GM12878 (cell line): ENCODE measurements around the gene GRAMD1B. TPM values are rescaled to one million over a fixed set of nuclear protein-coding genes. Genes with fewer than 3 reads are reported as not detected.

Source experiments
- ATAC-seq: fragments of 200-7000 bp; cut with Tn5 transposase; 3 replicates; pipeline ENCODE4 v1.9.1; 2020; ENCODE audit warnings: mild to moderate bottlenecking, moderate library complexity
- BruUV-seq: library from RNA; stranded (reverse); fragments of 400-500 nt; replicated peaks from 2 replicates; lab custom pipeline; 2021; lab: Mats Ljungman, UMichigan
- CTCF ChIA-PET: fragments of 300-600 bp; sonication (Branson Sonifier 250); formaldehyde crosslinking; extraction: SDS; loops from one replicate; lab custom pipeline; 2021; ENCODE audit warnings: inconsistent platforms; lab: Yijun Ruan, JAX
- POLR2A ChIA-PET: fragments of 350-600 bp; formaldehyde crosslinking; extraction: SDS; loops from one replicate; lab custom pipeline; 2021; ENCODE audit warnings: inconsistent platforms; lab: Charles Lee
- RAD21 ChIA-PET: fragments of 300-600 bp; sonication (Branson Sonifier 250); formaldehyde crosslinking; loops from one replicate; lab custom pipeline; 2023; ENCODE audit warnings: antibody characterized with exemption; ENCODE audit not compliant: unreplicated experiment; lab: Charles Lee
- SMC1A ChIA-PET: fragments of 300-600 bp; sonication (Branson Sonifier 250); formaldehyde crosslinking; loops from one replicate; lab custom pipeline; 2023; ENCODE audit not compliant: unreplicated experiment, uncharacterized antibody; lab: Charles Lee
- DNase-seq: peaks from one replicate; pipeline ENCODE4 v3.0.0-alpha.2; 2011; ENCODE audit warnings: low read depth, low spot score
- FAIRE-seq: peaks from 3 replicates; lab custom pipeline; 2011; peaks lifted over from hg19 to GRCh38; lab: Jason Lieb, UNC
- H2AFZ ChIP-seq: 2 replicates; pipeline ENCODE4 v1.6.0; 2011; ENCODE audit warnings: low read depth, low read length, control low read depth; ENCODE audit not compliant: control insufficient read depth
- H3K27ac ChIP-seq: 2 replicates; pipeline ENCODE4 v1.5.1; 2011; ENCODE audit warnings: control low read depth; ENCODE audit not compliant: control insufficient read depth, insufficient read depth
- H3K27me3 ChIP-seq, 2 experiments: replicated peaks in 1 of 2; 2 replicates each; pipeline versions ENCODE4 v1.6.0 to v1.6.1; 2011; ENCODE audit warnings: low read length in 1 of 2; ENCODE audit not compliant: control insufficient read depth in 2 of 2, insufficient read depth in 2 of 2
- H3K36me3 ChIP-seq, 2 experiments: 2 replicates each; pipeline ENCODE4 v1.5.1; 2011; ENCODE audit warnings: low read length in 1 of 2; ENCODE audit not compliant: control insufficient read depth in 2 of 2, insufficient read depth in 2 of 2
- H3K4me1 ChIP-seq: 2 replicates; pipeline ENCODE4 v1.6.1; 2011; ENCODE audit warnings: mild to moderate bottlenecking, low read length, moderate library complexity, mixed read lengths; ENCODE audit not compliant: control insufficient read depth, insufficient read depth
- H3K4me2 ChIP-seq: 2 replicates; pipeline ENCODE4 v1.6.0; 2011; ENCODE audit warnings: control low read depth; ENCODE audit not compliant: control insufficient read depth, insufficient read depth
- H3K4me3 ChIP-seq: fragments of 200-600 bp; sonication (generic); 2 replicates; pipeline ENCODE4 v1.5.1; 2016
- H3K79me2 ChIP-seq: 2 replicates; pipeline ENCODE4 v1.6.0; 2011; ENCODE audit warnings: low read length; ENCODE audit not compliant: control insufficient read depth, insufficient read depth
- H3K9ac ChIP-seq: 2 replicates; pipeline ENCODE4 v1.8.0; 2011; ENCODE audit warnings: low read length, control low read depth, mixed read lengths; ENCODE audit not compliant: control insufficient read depth, insufficient read depth
- H3K9me3 ChIP-seq: replicated peaks from 3 replicates; pipeline ENCODE4 v1.5.1; 2011; ENCODE audit warnings: mild to moderate bottlenecking, low read length; ENCODE audit not compliant: control insufficient read depth, insufficient read depth
- H4K20me1 ChIP-seq: 2 replicates; pipeline ENCODE4 v1.6.0; 2011; ENCODE audit not compliant: control insufficient read depth, insufficient read depth
- FOXM1 ChIP-seq: IDR thresholded peaks from 2 replicates; pipeline ENCODE4 v1.6.1; 2012; ENCODE audit warnings: low read depth, mild to moderate bottlenecking, inconsistent platforms, low read length, moderate library complexity
- MTA2 ChIP-seq: fragments of 450-650 bp; IDR thresholded peaks from 2 replicates; pipeline ENCODE4 v1.6.1; 2016; ENCODE audit warnings: low read depth, mild to moderate bottlenecking, moderate library complexity
- NFYA ChIP-seq: IDR thresholded peaks from 2 replicates; pipeline ENCODE4 v1.6.1; 2011; ENCODE audit warnings: low read depth, mild to moderate bottlenecking, low read length, improper control_type of control experiment, borderline replicate concordance
- NR2F1 ChIP-seq: fragments of 450-650 bp; conservative IDR thresholded peaks from 2 replicates; pipeline ENCODE4 v1.6.1; 2017; ENCODE audit warnings: mild to moderate bottlenecking
- PAX5 ChIP-seq: IDR thresholded peaks from 2 replicates; pipeline ENCODE4 v1.6.1; 2011; ENCODE audit warnings: low read depth, low read length, borderline replicate concordance
- RAD51 ChIP-seq: fragments of 450-650 bp; IDR thresholded peaks from 2 replicates; pipeline ENCODE4 v1.6.1; 2016; ENCODE audit warnings: moderate library complexity, mild to moderate bottlenecking, inconsistent platforms
- RFX5 ChIP-seq: IDR thresholded peaks from 2 replicates; pipeline ENCODE4 v1.6.1; 2011; ENCODE audit warnings: low read depth, low read length, improper control_type of control experiment
- SMARCA5 ChIP-seq: fragments of 450-650 bp; IDR thresholded peaks from 2 replicates; pipeline ENCODE4 v1.6.1; 2017; ENCODE audit warnings: mild to moderate bottlenecking
- SREBF2 ChIP-seq: IDR thresholded peaks from 2 replicates; pipeline ENCODE4 v1.6.1; 2012; ENCODE audit warnings: mild to moderate bottlenecking, low read length
- SRF ChIP-seq, 2 experiments: IDR thresholded peaks; 2 replicates each; pipeline ENCODE4 v1.6.1; 2011; ENCODE audit warnings: low read depth in 2 of 2, low read length in 2 of 2, mild to moderate bottlenecking in 1 of 2, moderate library complexity in 1 of 2
- ZNF687 ChIP-seq: fragments of 450-650 bp; IDR thresholded peaks from 2 replicates; pipeline ENCODE4 v1.6.1; 2017; ENCODE audit warnings: mild to moderate bottlenecking, moderate library complexity
- WGBS: methylation state at CpG from one replicate; pipeline ENCODE4 v1.1.6; 2016; ENCODE audit warnings: low lambda C conversion rate; ENCODE audit not compliant: insufficient replicate concordance, insufficient coverage; ENCODE audit errors: missing lambda C conversion rate; 5-methylcytosine and 5-hydroxymethylcytosine counted together
- in situ Hi-C: fragments of 300-500 bp; cut with MboI; formaldehyde crosslinking; loops from 9 replicates; pipeline ENCODE4 v1.14.3; 2018; ENCODE audit warnings: mixed read lengths
- intact Hi-C: fragments of 100-400 bp; cut with micrococcal nuclease; formaldehyde crosslinking; loops from one replicate; pipeline ENCODE4 v1.14.2; 2022; ENCODE audit not compliant: unreplicated experiment
- polyA plus RNA-seq, 11 experiments: library from polyadenylated mRNA; depleted of rRNA in 4 of 11; unstranded in 6 of 11; stranded (reverse) in 5 of 11; fragments of >200 nt; fragmentation: Nextera tagmentation in 4 of 11; fragmentation: Illumina TruSeq in 1 of 11; extraction: Ambion mirVana in 4 of 11; extraction: Trizol in 1 of 11; gene quantifications; 1 replicate in 1 of 11; 2 replicates in 10 of 11; pipeline versions ENCODE4 v1.2.1 to v1.2.3, GENCODE V29; 2011 to 2016; ENCODE audit warnings: inconsistent platforms in 2 of 11, missing spikeins in 2 of 11, low read depth in 1 of 11
- total RNA-seq, 4 experiments: library from RNA; depleted of rRNA in 3 of 4; stranded (reverse); fragments of >200 nt in 3 of 4; fragmentation: Illumina TruSeq in 1 of 4; extraction: Trizol in 1 of 4; gene quantifications; 2 replicates each; pipeline versions ENCODE4 v1.2.1 to v1.2.3, GENCODE V29; 2013 to 2021

Gene GRAMD1B
- total and polyA plus RNA-seq, 10 of the 15 experiments (the other 5 are each of a cell fraction or from before 2014, with no cell fraction given): 1.9 to 49.1 (median 26.9) TPM

GRCh38 chr11:123418351-123419114 is 11.5 kb upstream of the GRAMD1B start:
- no peak overlapping the region for H3K4me2 ChIP-seq
- no peaks in the 10 kb centered on the region for H3K27me3 ChIP-seq
- FAIRE-seq (no peak), DNase-seq (no peak), ATAC-seq (no peak)
- RAD21 ChIA-PET: interaction anchor here (1.9 kb wide), 1 partner anchor 11 kb away, joined by 12 read pairs; no protein-coding TSS in a partner anchor
- no peaks in the 10 kb centered on the region for H4K20me1 ChIP-seq
- no peak overlapping the region for H3K4me3 ChIP-seq
- POLR2A ChIA-PET: no interaction called here
- no peaks in the 10 kb centered on the region for H3K9me3 ChIP-seq
- 64% methylated on average over 4 of the region's 4 CpGs for WGBS
- in situ Hi-C loops (no loop called here), intact Hi-C loops (no loop called here)
- H2AFZ ChIP-seq: no peak overlapping the region
- no peak for TF ChIP-seq PAX5
- TF ChIP-seq ZNF687: no peak
- TF ChIP-seq SRF (IDR thresholded peaks at IDR 0.05; ENCODE audit: low read depth in 2 of 2, low read length in 2 of 2): no peak
- TF ChIP-seq MTA2: no peak
- TF ChIP-seq SMARCA5: no peak
- TF ChIP-seq NFYA: no peak
- no peak for TF ChIP-seq SREBF2
- no peak for TF ChIP-seq RAD51
- TF ChIP-seq NR2F1: no peak
- TF ChIP-seq FOXM1: no peak
- TF ChIP-seq RFX5: no peak
- peaks cover 3% of the 10 kb centered on the region; the same call in 1 of the 2 replicates for H3K4me1 ChIP-seq
- CTCF ChIA-PET: interaction anchor here (1.1 to 4.0 kb wide), 4 partner anchors 9 to 56 kb away, joined by 3 to 35 read pairs (median 4); no protein-coding TSS in a partner anchor
- no peak overlapping the region for H3K27ac ChIP-seq
- SMC1A ChIA-PET: interaction anchor here (0.8 to 3.6 kb wide), 3 partner anchors 10 to 58 kb away, joined by 3 to 16 read pairs (median 3); no protein-coding TSS in a partner anchor
- BruUV-seq: no TSS peak
- no peaks in the 10 kb centered on the region; the same call in 1 of the 2 replicates for H3K79me2 ChIP-seq
- H3K36me3 ChIP-seq: no peaks in the 10 kb centered on the region; a peak in 1 of 4 replicates
- H3K9ac ChIP-seq: no peak overlapping the region
